K562 (cell line): ENCODE data around the gene ENDOV. TPM values are rescaled to one million over a fixed set of nuclear protein-coding genes. Genes with fewer than 3 reads are reported as not detected.
A peak's percentile ranks its signal among the peaks of the same experiment; 100 is the strongest.

ENCODE experiments used
- ATAC-seq: fragments of 200-7000 bp; cut with Tn5 transposase; 3 replicates; pipeline ENCODE4 v1.9.1; 2020; ENCODE audit warnings: moderate library complexity
- BruUV-seq: library from RNA; stranded (reverse); fragments of 400-500 nt; replicated peaks from 2 replicates; lab custom pipeline; 2021; lab: Mats Ljungman, UMichigan
- CTCF ChIA-PET: fragments of 300-600 bp; formaldehyde crosslinking; extraction: SDS; loops from one replicate; lab custom pipeline; 2021; ENCODE audit warnings: low intra/inter-chr PET ratio; lab: Yijun Ruan, JAX
- POLR2A ChIA-PET: fragments of 300-600, 350-650 bp; sonication (Branson Sonifier 250); formaldehyde crosslinking; extraction: SDS; loops from one replicate; lab custom pipeline; 2021; ENCODE audit warnings: antibody characterized with exemption, inconsistent platforms; lab: Yijun Ruan, JAX
- DNase-seq, 4 experiments: peaks; one replicate each; pipeline versions ENCODE4 v3.0.0 to v3.0.0-alpha.2; 2011 to 2018; ENCODE audit warnings: low spot score in 3 of 4, mixed read lengths in 3 of 4; ENCODE audit errors: extremely low read depth in 1 of 4
- FAIRE-seq: peaks from 2 replicates; lab custom pipeline; 2011; peaks lifted over from hg19 to GRCh38; lab: Jason Lieb, UNC
- H2AFZ ChIP-seq: 2 replicates; pipeline ENCODE4 v1.6.0; 2011; ENCODE audit warnings: low read depth, low read length, control low read depth, inconsistent platforms
- H3K27ac ChIP-seq: fragments of 200-600 bp; 3 replicates; pipeline ENCODE4 v1.8.0; 2011; ENCODE audit warnings: low read depth, mild to moderate bottlenecking, control low read depth, inconsistent platforms, low read length, moderate library complexity, mixed read lengths; ENCODE audit errors: extremely low read depth
- H3K27me3 ChIP-seq, 2 experiments: fragments of 300-600 bp in 1 of 2; 2 replicates in 1 of 2; 3 replicates in 1 of 2; pipeline versions ENCODE4 v1.6.0 to v1.8.0; 2011; ENCODE audit warnings: inconsistent platforms in 2 of 2, low read length in 2 of 2, mild to moderate bottlenecking in 1 of 2, mixed read lengths in 1 of 2, moderate library complexity in 1 of 2; ENCODE audit not compliant: control insufficient read depth in 2 of 2, insufficient read depth in 2 of 2
- H3K36me3 ChIP-seq: fragments of 300-600 bp; 3 replicates; pipeline ENCODE4 v1.8.0; 2011; ENCODE audit warnings: mild to moderate bottlenecking, low read length, inconsistent platforms; ENCODE audit not compliant: control insufficient read depth, insufficient read depth
- H3K4me1 ChIP-seq, 2 experiments: fragments of 200-600 bp in 1 of 2; replicated peaks in 1 of 2; 2 replicates in 1 of 2; 3 replicates in 1 of 2; pipeline versions ENCODE4 v1.5.1 to v1.8.0; 2011; ENCODE audit warnings: inconsistent platforms in 2 of 2, low read length in 2 of 2, mild to moderate bottlenecking in 1 of 2, mixed read lengths in 1 of 2, moderate library complexity in 1 of 2; ENCODE audit not compliant: control insufficient read depth in 2 of 2, insufficient read depth in 2 of 2
- H3K4me2 ChIP-seq: 2 replicates; pipeline ENCODE4 v1.6.1; 2011; ENCODE audit warnings: low read length, control low read depth, inconsistent platforms, mixed read lengths; ENCODE audit not compliant: insufficient read depth
- H3K4me3 ChIP-seq: fragments of 200-600 bp; sonication (generic), shearing (Covaris generic); 2 replicates; pipeline ENCODE4 v1.5.1; 2016; ENCODE audit warnings: control low read depth, inconsistent platforms
- H3K79me2 ChIP-seq: fragments of 200-600 bp; 3 replicates; pipeline ENCODE4 v1.8.0; 2011; ENCODE audit warnings: low read length, inconsistent platforms; ENCODE audit not compliant: control insufficient read depth, insufficient read depth
- H3K9ac ChIP-seq, 2 experiments: 2 replicates each; pipeline versions ENCODE4 v1.6.0 to v1.6.1; 2011; ENCODE audit warnings: low read depth in 2 of 2, low read length in 2 of 2, control low read depth in 1 of 2, inconsistent platforms in 1 of 2, mild to moderate bottlenecking in 1 of 2, mixed read lengths in 1 of 2; ENCODE audit not compliant: insufficient read depth in 1 of 2
- H3K9me1 ChIP-seq: one replicate; pipeline ENCODE4 v1.6.0; 2011; ENCODE audit warnings: inconsistent platforms, mild to moderate bottlenecking, low read length, moderate library complexity; ENCODE audit not compliant: control insufficient read depth, insufficient read depth
- H3K9me3 ChIP-seq: replicated peaks from 2 replicates; pipeline ENCODE4 v1.5.1; 2011; ENCODE audit warnings: low read depth, low read length, inconsistent platforms; ENCODE audit not compliant: control insufficient read depth, insufficient read depth
- H4K20me1 ChIP-seq: replicated peaks from 2 replicates; pipeline ENCODE4 v1.6.1; 2011; ENCODE audit warnings: low read length, inconsistent platforms, mixed read lengths; ENCODE audit not compliant: control insufficient read depth, insufficient read depth
- CBFA2T3 ChIP-seq: fragments of 450-650 bp; IDR thresholded peaks from 2 replicates; pipeline ENCODE4 v1.6.1; 2017
- CXXC5 ChIP-seq: fragments of 250-450 bp; sonication (Bioruptor Pico); IDR thresholded peaks from 2 replicates; pipeline ENCODE4 v1.8.0; 2022; ENCODE audit warnings: inconsistent platforms, mild to moderate bottlenecking, moderate library complexity
- FOXJ3 ChIP-seq: sonication (generic); formaldehyde crosslinking; IDR thresholded peaks from 2 replicates; pipeline ENCODE4 v1.4.0; 2020; ENCODE audit warnings: mild to moderate bottlenecking, missing genetic modification reagents
- HDAC6 ChIP-seq: IDR thresholded peaks from 2 replicates; pipeline ENCODE4 v1.6.1; 2012; ENCODE audit warnings: low read depth, mild to moderate bottlenecking, control low read depth, inconsistent platforms, low read length, moderate library complexity
- HDAC8 ChIP-seq: fragments of 450-650 bp; IDR thresholded peaks from 2 replicates; pipeline ENCODE4 v1.6.1; 2016; ENCODE audit warnings: mild to moderate bottlenecking, missing genetic modification characterization, moderate library complexity, missing compliant biosample characterization
- MIER1 ChIP-seq: fragments of 450-650 bp; IDR thresholded peaks from 2 replicates; pipeline ENCODE4 v1.6.1; 2016; ENCODE audit warnings: antibody characterized with exemption, mild to moderate bottlenecking, low read depth
- MYNN ChIP-seq, 2 experiments: sonication (generic); formaldehyde crosslinking in 1 of 2; IDR thresholded peaks; 2 replicates each; pipeline versions ENCODE4 v1.5.0 to v1.6.1; 2016 to 2020; ENCODE audit warnings: antibody characterized with exemption in 1 of 2, missing genetic modification reagents in 1 of 2
- NCOR1 ChIP-seq: fragments of 450-650 bp; IDR thresholded peaks from 2 replicates; pipeline ENCODE4 v1.6.1; 2016; ENCODE audit warnings: mild to moderate bottlenecking, moderate library complexity
- NFXL1 ChIP-seq: fragments of 450-650 bp; formaldehyde crosslinking; IDR thresholded peaks from 2 replicates; pipeline ENCODE4 v1.4.0; 2021; ENCODE audit warnings: mild to moderate bottlenecking
- RBM14 ChIP-seq: fragments of 200-400 bp; formaldehyde crosslinking; IDR thresholded peaks from 2 replicates; pipeline ENCODE4 v1.6.1; 2018; ENCODE audit warnings: low read depth, mild to moderate bottlenecking, low read length, moderate library complexity, borderline replicate concordance; ENCODE audit not compliant: insufficient read depth
- SNRNP70 ChIP-seq: fragments of 200-400 bp; formaldehyde crosslinking; optimal IDR thresholded peaks from 2 replicates; pipeline ENCODE3; 2017; ENCODE audit warnings: low read depth, low read length
- SPI1 ChIP-seq: IDR thresholded peaks from 2 replicates; pipeline ENCODE4 v1.6.1; 2011; ENCODE audit warnings: low read depth, low read length, control low read depth, borderline replicate concordance
- SRSF1 ChIP-seq: fragments of 200-400 bp; formaldehyde crosslinking; IDR thresholded peaks from 2 replicates; pipeline ENCODE4 v1.6.1; 2017; ENCODE audit warnings: mild to moderate bottlenecking, low read depth, low read length, moderate library complexity
- STAG1 ChIP-seq: sonication (generic); formaldehyde crosslinking; IDR thresholded peaks from 2 replicates; pipeline ENCODE4 v1.5.0; 2020; ENCODE audit warnings: missing genetic modification reagents, borderline replicate concordance
- STAT5B ChIP-seq: fragments of 250-450 bp; sonication (Bioruptor Pico); IDR thresholded peaks from 2 replicates; pipeline ENCODE4 v1.8.0; 2021; ENCODE audit warnings: mild to moderate bottlenecking, inconsistent platforms
- TCFL5 ChIP-seq: fragments of 250-450 bp; sonication (Bioruptor Pico); conservative IDR thresholded peaks from 2 replicates; pipeline ENCODE4 v1.6.1; 2021; ENCODE audit warnings: mild to moderate bottlenecking, moderate library complexity, matching md5 sums
- TEAD2 ChIP-seq: fragments of 450-650 bp; IDR thresholded peaks from 2 replicates; pipeline ENCODE4 v1.6.1; 2016; ENCODE audit warnings: missing genetic modification characterization, control low read depth, missing compliant biosample characterization
- ZNF197 ChIP-seq: fragments of 200-800 bp; sonication (Bioruptor generic); IDR thresholded peaks from 2 replicates; pipeline ENCODE4 v1.6.1; 2016; ENCODE audit warnings: low read depth, missing genetic modification characterization, missing compliant biosample characterization
- ZNF217 ChIP-seq: sonication (generic); formaldehyde crosslinking; IDR thresholded peaks from 2 replicates; pipeline ENCODE4 v1.8.0; 2022; ENCODE audit warnings: mild to moderate bottlenecking, missing genetic modification reagents
- ZNF699 ChIP-seq: fragments of 250-450 bp; sonication (Bioruptor Pico); IDR thresholded peaks from 2 replicates; pipeline ENCODE4 v1.8.0; 2021; ENCODE audit warnings: mild to moderate bottlenecking, moderate library complexity; ENCODE audit not compliant: insufficient replicate concordance
- WGBS: fragments of 100-300 bp; shearing (Covaris generic); methylation state at CpG from one replicate; pipeline ENCODE4 v1.1.6; 2016; ENCODE audit warnings: low coverage, mixed read lengths; ENCODE audit not compliant: insufficient coverage; ENCODE audit errors: missing lambda C conversion rate; 5-methylcytosine and 5-hydroxymethylcytosine counted together
- in situ Hi-C: fragments of 300-500 bp; cut with MboI; formaldehyde crosslinking; loops from 4 replicates; pipeline ENCODE4 v1.15.0; 2018; ENCODE audit warnings: inconsistent platforms, mixed read lengths
- intact Hi-C: fragments of 100-400 bp; cut with micrococcal nuclease; formaldehyde crosslinking; loops from 2 replicates; pipeline ENCODE4 v1.14.2; 2022
- polyA plus RNA-seq, 8 experiments: library from polyadenylated mRNA; depleted of rRNA in 4 of 8; stranded (reverse) in 5 of 8; unstranded in 3 of 8; fragments of >200 nt; fragmentation: Nextera tagmentation in 2 of 8; fragmentation: Illumina TruSeq in 1 of 8; extraction: Ambion mirVana in 2 of 8; extraction: Trizol in 1 of 8; gene quantifications; 2 replicates each; pipeline versions ENCODE4 v1.2.1 to v1.2.3, GENCODE V29; 2011 to 2014; ENCODE audit warnings: inconsistent platforms in 1 of 8, missing spikeins in 1 of 8
- total RNA-seq, 7 experiments: library from RNA; depleted of rRNA in 6 of 7; stranded (reverse); fragments of >200 nt in 6 of 7; fragmentation: Illumina TruSeq in 2 of 7; extraction: Trizol in 2 of 7; gene quantifications; 2 replicates each; pipeline versions ENCODE4 v1.2.1 to v1.2.3, GENCODE V29; 2011 to 2021; ENCODE audit warnings: low replicate concordance in 1 of 7

Gene ENDOV
- total and polyA plus RNA-seq, 9 of the 15 experiments (the other 6 are each of a cell fraction or from before 2014, with no cell fraction given) = 1.2 to 8.2 (median 3.7) TPM

DNA sequence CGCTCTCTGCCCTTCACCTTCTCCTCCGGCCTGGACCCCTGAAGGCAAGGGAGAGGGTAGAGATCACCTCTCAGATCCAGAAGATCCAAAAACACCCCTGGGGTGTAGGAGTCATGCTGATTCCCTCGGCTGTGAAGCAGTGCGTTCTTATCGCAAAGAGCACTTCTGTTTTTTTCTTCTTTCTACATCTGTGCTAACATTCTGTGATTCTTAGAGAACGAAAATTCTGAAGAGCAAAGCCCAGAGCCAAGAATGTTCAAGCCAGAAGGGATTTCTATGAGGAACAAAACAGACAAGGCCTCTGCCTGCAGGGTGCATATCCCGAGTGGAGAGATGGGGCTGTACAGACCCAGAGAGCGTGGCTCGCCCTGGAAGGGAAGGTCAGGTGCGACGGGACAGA, 44.3 kb downstream of the ENDOV start:
- Histone ChIP-seq H4K20me1 (peaks cover 8% of the 10 kb centered on the region; the same call in 1 of the 2 replicates), H3K36me3 (no peaks in the 10 kb centered on the region), H3K4me2 (no peak overlapping the region), H3K4me3 (no peak overlapping the region), H3K4me1 (peaks cover 28 to 44% of the 10 kb centered on the region in 2 experiments), H3K79me2 (no peaks in the 10 kb centered on the region), H2AFZ (no peak overlapping the region), H3K9ac (no peak overlapping the region), H3K9me3 (no peaks in the 10 kb centered on the region), H3K27me3 (peaks cover 25 to 52% of the 10 kb centered on the region in 2 experiments; a peak in 4 of 5 replicates), H3K27ac (no peak overlapping the region), H3K9me1 (no peaks in the 10 kb centered on the region)
- POLR2A ChIA-PET = no interaction called here
- TF ChIP-seq CBFA2T3 = peak; percentile 6; the same call in 1 of the 2 replicates
- peak; percentile 51; the same call in 1 of the 2 replicates for TF ChIP-seq SPI1
- no peak for TF ChIP-seq ZNF699 (CRISPR knock-in tag)
- TF ChIP-seq MYNN (IDR thresholded peaks at IDR 0.05) = no peak
- TF ChIP-seq MYNN (CRISPR knock-in tag; IDR thresholded peaks at IDR 0.05) = no peak
- no peak for TF ChIP-seq SNRNP70
- TF ChIP-seq TCFL5 (CRISPR knock-in tag) = no peak
- ATAC-seq = no peak
- no TSS peak for BruUV-seq
- intact Hi-C loops = no loop called here
- WGBS = 11% methylated on average over 11 of the region's 11 CpGs
- in situ Hi-C loops = no loop called here
- FAIRE-seq = peak; percentile 67
- DNase-seq = no peak
- CTCF ChIA-PET = no interaction called here

DNA sequence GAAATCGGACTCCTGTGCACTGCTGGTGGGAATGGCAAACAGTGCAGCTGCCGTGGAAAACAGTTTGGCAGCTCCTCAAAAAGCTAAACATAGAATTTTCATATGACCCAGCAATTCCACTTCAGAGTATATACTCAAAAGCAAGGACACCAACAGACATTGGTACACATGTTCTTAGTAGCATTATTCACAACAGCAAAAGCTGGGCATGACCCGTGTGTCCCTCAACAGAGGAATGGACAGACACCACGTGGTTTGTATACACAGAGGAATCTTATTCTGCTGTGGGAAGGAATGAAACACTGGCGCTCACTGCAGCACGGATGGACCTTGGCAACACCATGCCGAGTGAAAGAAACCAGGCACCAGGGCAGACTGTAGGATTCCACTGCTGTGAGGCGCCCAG, 45.5 kb downstream of the ENDOV start:
- Histone ChIP-seq H4K20me1 (peaks cover 13% of the 10 kb centered on the region; the same call in 1 of the 2 replicates), H3K27me3 (peaks cover 33 to 64% of the 10 kb centered on the region in 2 experiments; a peak in 4 of 5 replicates), H3K4me1 (peaks cover 26 to 33% of the 10 kb centered on the region in 2 experiments), H3K36me3 (no peaks in the 10 kb centered on the region), H3K9me1 (no peaks in the 10 kb centered on the region), H3K27ac (no peak overlapping the region), H3K9ac (no peak overlapping the region; a peak in 1 of 4 replicates), H3K4me3 (no peak overlapping the region), H2AFZ (no peak overlapping the region), H3K9me3 (no peaks in the 10 kb centered on the region), H3K79me2 (no peaks in the 10 kb centered on the region), H3K4me2 (no peak overlapping the region)
- no peak for FAIRE-seq
- no peak for DNase-seq
- in situ Hi-C loops (no loop called here), intact Hi-C loops (no loop called here)
- no peak for TF ChIP-seq STAT5B (CRISPR knock-in tag)
- no peak for TF ChIP-seq TEAD2 (tag)
- no peak for TF ChIP-seq MIER1
- TF ChIP-seq CXXC5 (CRISPR knock-in tag) = no peak
- no peak for TF ChIP-seq SRSF1
- no peak for TF ChIP-seq ZNF197
- no peak for TF ChIP-seq STAG1 (CRISPR knock-in tag)
- no peak for TF ChIP-seq NFXL1 (CRISPR knock-in tag)
- TF ChIP-seq RBM14 = no peak
- TF ChIP-seq HDAC8 = no peak
- TF ChIP-seq HDAC6 = no peak
- no peak for TF ChIP-seq ZNF217 (CRISPR knock-in tag)
- no peak for TF ChIP-seq NCOR1
- TF ChIP-seq FOXJ3 (CRISPR knock-in tag) = no peak
- no peak for ATAC-seq
- ChIA-PET POLR2A (no interaction called here), CTCF (no interaction called here)
- WGBS = 9% methylated on average over 8 of the region's 8 CpGs
- BruUV-seq = no TSS peak
